HFF-Myc (cell line): ENCODE data around the gene THBS1.
A peak's percentile ranks its signal among the peaks of the same experiment; 100 is the strongest.

Source experiments
- DNase-seq: peaks from one replicate; pipeline ENCODE4 v3.0.0-alpha.2; 2011; ENCODE audit warnings: low read depth; ENCODE audit errors: extremely low read depth
- H3K4me3 ChIP-seq: replicated peaks from 2 replicates; pipeline ENCODE4 v1.5.1; 2011; ENCODE audit warnings: low read depth, mild to moderate bottlenecking, control low read depth, low read length
- CTCF ChIP-seq: IDR thresholded peaks from 2 replicates; pipeline ENCODE4 v1.5.1; 2012; ENCODE audit warnings: mild to moderate bottlenecking, low read depth, low read length, control low read depth; ENCODE audit errors: missing control alignments

The THBS1 gene

GRCh38 chr15:39587096-39587721 lies 6.3 kb downstream of the THBS1 start:
- peak; percentile 11 for DNase-seq
- TF ChIP-seq CTCF: no peak
- no peak overlapping the region for H3K4me3 ChIP-seq

- TF ChIP-seq CTCF: no peak
- peak; percentile 25 for DNase-seq
- no peak overlapping the region for H3K4me3 ChIP-seq
Measured at GRCh38 chr15:39587731-39588530, 7.1 kb downstream of the THBS1 start.

GRCh38 chr15:39588531-39589192 lies 7.8 kb downstream of the THBS1 start:
- TF ChIP-seq CTCF: no peak
- no peak overlapping the region for H3K4me3 ChIP-seq
- no peak for DNase-seq

- no peak overlapping the region for H3K4me3 ChIP-seq
- no peak for DNase-seq
- TF ChIP-seq CTCF: no peak
Measured at GRCh38 chr15:39589193-39589814, 8.4 kb downstream of the THBS1 start.

GRCh38 chr15:39589815-39590644 lies 9.2 kb downstream of the THBS1 start:
- no peak for TF ChIP-seq CTCF
- no peak for DNase-seq
- H3K4me3 ChIP-seq: no peak overlapping the region
